Coronary artery (tissue), 2 donors: ENCODE results near the gene SYT9.
"Not testable (repeated sequence)": the region's sequence is repeated elsewhere in the genome, so short reads cannot be mapped to it uniquely, and the experiment has no call there.

Experiments used
- DNase-seq: peaks from one replicate; pipeline ENCODE4 v3.0.0-alpha.2; 2017; ENCODE audit warnings: low spot score
- H3K27ac ChIP-seq, 2 donors: fragments of 200-600 bp; sonication (generic); one replicate each; pipeline ENCODE4 v1.5.1; 2016 to 2019
- H3K4me3 ChIP-seq: fragments of 200-600 bp; sonication (generic); 2 replicates; pipeline ENCODE4 v1.5.1; 2016; ENCODE audit warnings: mild to moderate bottlenecking, moderate library complexity
- TF ChIP-seq, protein P1 (sequence below): fragments of 200-600 bp; sonication (generic); IDR thresholded peaks from one replicate; pipeline ENCODE4 v1.5.1; 2019; ENCODE audit warnings: antibody characterized with exemption

Gene SYT9

DNA sequence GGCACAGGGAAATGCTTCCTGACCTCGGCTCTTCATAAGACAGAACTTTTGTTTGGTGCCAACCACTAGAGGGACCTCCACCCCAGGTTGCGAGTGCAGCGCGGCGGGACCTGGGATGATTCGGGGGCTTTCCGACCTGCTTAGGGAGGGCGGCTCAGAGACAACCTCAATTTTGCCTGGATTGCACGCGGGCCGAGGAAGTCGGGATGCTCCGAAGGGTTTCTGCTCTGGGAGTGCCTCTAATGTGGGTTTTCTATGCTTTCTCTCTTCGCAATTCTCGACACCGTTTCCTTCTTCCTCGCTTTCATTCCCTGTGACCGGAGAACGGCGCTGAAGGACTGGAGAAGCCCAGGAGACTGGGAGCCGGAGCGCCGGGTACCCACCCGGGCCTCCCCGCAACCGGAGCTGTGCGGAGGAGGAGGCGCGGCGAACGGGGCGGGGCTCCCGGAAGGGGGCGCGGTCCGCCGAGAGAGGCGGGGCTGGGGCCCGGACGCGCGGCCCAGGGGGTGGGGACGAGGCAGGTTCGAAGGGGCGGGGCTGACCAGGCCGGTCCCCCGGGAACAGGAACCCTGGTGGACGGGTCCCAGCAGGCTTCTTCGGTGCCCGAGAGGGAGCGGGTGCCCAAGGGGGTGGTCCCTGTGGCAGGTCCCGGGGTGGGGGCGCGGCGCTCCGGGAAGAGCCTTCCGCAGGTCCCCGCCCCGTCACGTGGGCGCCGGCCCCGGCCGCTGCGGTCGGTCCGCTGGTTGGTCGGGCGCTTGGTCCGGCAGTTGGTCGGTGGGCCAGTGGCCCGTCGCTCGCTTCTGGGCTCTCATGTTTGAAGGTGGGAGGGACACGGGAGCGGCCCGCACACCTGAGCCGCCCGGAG, 261.8 kb downstream of the SYT9 start, which contains the start of gene PPFIBP2:
TSS of gene PPFIBP2 (plus strand) at position 766 of the 865 bp plus-strand sequence. CDS start 35,477 bp downstream, outside the sequence.
- Histone ChIP-seq H3K27ac (peak within 1 kb of the TSS; percentile 86 to 95), H3K4me3 (peak within 1 kb of the TSS; percentile 91)
- DNase-seq = peak; percentile 93
- TF ChIP-seq, protein P1, sequence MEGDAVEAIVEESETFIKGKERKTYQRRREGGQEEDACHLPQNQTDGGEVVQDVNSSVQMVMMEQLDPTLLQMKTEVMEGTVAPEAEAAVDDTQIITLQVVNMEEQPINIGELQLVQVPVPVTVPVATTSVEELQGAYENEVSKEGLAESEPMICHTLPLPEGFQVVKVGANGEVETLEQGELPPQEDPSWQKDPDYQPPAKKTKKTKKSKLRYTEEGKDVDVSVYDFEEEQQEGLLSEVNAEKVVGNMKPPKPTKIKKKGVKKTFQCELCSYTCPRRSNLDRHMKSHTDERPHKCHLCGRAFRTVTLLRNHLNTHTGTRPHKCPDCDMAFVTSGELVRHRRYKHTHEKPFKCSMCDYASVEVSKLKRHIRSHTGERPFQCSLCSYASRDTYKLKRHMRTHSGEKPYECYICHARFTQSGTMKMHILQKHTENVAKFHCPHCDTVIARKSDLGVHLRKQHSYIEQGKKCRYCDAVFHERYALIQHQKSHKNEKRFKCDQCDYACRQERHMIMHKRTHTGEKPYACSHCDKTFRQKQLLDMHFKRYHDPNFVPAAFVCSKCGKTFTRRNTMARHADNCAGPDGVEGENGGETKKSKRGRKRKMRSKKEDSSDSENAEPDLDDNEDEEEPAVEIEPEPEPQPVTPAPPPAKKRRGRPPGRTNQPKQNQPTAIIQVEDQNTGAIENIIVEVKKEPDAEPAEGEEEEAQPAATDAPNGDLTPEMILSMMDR = no peak

DNA sequence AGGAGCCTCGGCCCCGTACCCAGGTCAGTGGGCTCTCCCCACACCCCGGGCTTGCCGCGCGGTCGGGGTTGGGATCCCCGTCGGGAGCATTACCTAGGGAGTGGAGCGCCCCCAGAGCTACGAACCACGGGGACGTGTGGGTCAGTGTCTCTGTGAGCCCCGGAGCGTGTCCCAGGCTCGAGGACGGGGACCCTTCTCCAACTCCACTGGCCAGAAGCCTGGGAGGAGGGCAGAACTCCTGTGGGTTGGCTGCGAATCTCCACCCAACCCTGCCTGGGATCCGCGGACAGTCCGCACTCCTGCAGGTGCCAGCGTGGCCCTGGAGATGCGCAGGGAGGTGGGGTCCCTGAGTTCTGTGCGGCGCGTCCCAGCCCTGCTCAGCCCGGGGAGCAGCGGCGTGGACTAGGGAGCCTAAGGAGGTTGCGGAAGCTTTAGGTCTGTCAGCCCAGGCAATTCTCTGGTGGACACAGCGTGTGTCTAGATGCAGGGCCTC, 262.4 kb downstream of the SYT9 start:
- H3K27ac ChIP-seq = peak overlapping the region; percentile 86 to 95
- no peak for DNase-seq
- TF ChIP-seq, protein P1 = no peak
- H3K4me3 ChIP-seq = peak overlapping the region; percentile 91

DNA sequence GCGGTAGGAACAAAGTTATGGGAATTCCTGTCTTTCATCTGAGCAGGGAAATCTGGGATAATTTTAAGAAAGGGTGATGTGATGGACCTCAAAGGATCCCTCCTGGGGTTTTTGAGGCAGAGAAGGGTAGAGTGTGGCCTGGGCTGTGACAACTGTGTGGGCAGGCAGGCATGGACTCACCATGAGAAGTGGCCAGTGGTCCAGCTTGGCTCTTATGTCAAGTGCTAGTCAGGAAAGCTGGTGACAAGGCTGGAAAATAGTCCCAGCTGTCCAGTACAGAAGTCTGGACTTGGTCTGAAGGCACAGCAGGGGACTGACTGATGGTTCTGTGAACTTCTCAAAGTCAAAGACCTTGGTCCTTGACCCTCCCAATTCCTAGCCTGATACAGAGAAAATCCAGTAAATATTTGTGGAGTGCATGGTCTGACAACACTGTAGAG, 263.8 kb downstream of the SYT9 start:
- H3K27ac ChIP-seq = no peak overlapping the region
- DNase-seq = peak; percentile 52

DNA sequence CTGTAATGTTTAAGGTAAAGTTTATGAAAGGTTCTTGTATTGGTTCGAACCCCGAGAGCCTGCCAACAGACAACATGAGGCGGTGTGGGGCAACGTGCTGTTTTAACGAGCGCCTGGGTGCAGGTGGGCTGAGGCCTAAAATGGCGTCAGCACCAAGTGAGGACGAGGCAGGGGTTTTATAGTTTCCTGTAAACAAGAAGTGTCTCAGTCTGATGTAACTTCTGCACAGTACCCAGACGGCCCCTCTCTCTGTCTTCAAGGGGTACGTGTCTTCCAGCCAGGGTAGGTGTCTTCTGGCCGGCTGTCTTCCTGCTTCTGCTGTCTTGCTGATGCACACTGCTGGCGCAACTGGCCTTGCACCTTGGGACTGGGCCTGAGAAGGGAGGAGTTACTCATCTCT, 264.8 kb downstream of the SYT9 start:
- TF ChIP-seq, protein P1 = no peak
- H3K4me3 ChIP-seq = no peak overlapping the region
- peak; percentile 56 for DNase-seq
- H3K27ac ChIP-seq = no peak overlapping the region

More for the DNA sequence above, 263.8 kb downstream of the SYT9 start:
- TF ChIP-seq, protein P1 = no peak
- H3K4me3 ChIP-seq = no peak overlapping the region

DNA sequence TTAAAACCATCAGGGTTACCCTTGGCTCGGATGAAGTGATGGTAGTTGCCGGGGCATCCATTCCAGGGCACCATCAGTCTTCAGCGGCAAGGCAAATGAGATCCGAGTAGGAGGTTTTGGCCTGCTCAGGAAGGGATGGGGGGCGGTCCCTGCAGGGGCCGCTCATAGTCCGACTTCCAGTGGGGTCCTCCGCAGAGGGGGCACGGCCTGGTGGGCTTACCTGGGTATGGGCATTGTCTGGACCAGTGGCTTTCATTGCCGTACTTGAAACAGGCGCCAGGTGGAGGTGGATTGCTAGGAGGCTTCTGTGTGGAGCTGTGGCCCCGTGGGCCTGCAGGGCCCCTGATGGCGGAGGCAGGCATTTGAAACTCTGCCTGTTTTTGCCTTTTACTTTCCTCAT, 266.0 kb downstream of the SYT9 start:
- peak; percentile 38 for DNase-seq
- not testable (repeated sequence) for H3K27ac ChIP-seq, H3K4me3 ChIP-seq
